ENCODE data around the gene SLC35B1. TPM values are rescaled to one million over a fixed set of nuclear protein-coding genes. Genes with fewer than 3 reads are reported as not detected.

Gene SLC35B1
- total and polyA plus RNA-seq, 2 of the 4 experiments (the other 2 are of a cell fraction), result 66.4 to 86.2 TPM

DNA sequence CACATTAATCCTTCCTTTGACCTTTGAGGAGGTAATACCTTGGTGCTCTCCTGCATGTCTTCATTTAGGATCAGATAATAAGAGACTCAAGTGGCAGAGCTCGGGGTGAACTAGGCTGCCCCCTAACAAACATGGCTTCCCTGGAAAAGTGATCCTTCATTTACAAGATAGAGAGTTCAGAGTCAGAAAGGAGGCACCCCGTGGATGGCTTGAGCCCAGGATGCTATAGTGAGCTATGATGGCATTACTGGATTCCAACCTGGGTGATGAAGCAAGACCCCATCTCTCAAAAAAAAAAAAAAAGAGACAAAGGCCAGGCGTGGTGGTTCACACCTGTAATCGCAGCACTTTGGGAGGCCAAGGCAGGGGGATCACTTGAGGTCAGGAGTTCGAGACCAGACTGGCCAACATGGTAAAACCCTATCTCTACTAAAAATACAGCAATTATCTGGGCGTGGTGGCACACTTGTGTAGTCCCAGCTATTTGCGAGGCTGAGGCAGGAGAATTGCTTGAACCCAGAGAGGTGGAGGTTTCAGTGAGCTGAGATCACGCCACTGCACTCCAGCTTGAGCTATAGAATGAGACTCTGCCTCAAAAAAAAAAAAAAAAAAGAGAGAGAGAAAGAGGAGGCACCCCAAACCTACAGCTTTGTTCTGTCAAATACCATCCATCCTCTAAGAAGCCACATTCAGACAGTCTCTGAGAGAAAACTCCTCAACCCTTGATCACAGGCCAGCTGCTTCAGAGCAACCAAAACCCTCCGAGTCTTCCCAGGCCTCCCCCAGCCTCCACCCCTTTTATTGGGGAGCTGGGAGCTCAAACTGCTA is 48.8 kb upstream of the SLC35B1 start:
- Histone ChIP-seq H4K91ac (ENCODE audit: insufficient read depth, low read depth, low read length) (no peak overlapping the region), H3K27me3 (ENCODE audit: control insufficient read depth, insufficient read depth, low read length) (peaks cover 3% of the 10 kb centered on the region), H3K9ac (ENCODE audit: low read depth, low read length) (no peak overlapping the region), H4K8ac (ENCODE audit: low read depth in 2 of 2, low read length in 2 of 2) (no peak overlapping the region), H2BK15ac (ENCODE audit: low read depth, low read length) (no peak overlapping the region), H3K9me3 (ENCODE audit: control insufficient read depth, insufficient read depth, low read length) (no peaks in the 10 kb centered on the region), H2BK120ac (ENCODE audit: low read depth, low read length) (no peak overlapping the region), H2AFZ (replicated peaks; ENCODE audit: low read length, poor library complexity) (no peak overlapping the region), H3K27ac (ENCODE audit: insufficient read depth, low read length) (no peak overlapping the region), H3K4me2 (ENCODE audit: low read depth, low read length) (no peak overlapping the region), H3K18ac (ENCODE audit: low read depth, low read length) (no peak overlapping the region), H3K36me3 (ENCODE audit: control insufficient read depth, insufficient read depth, low read length) (no peaks in the 10 kb centered on the region), H3K14ac (replicated peaks; ENCODE audit: low read depth, low read length) (no peak overlapping the region), H2AK9ac (replicated peaks; ENCODE audit: low read depth, low read length, poor library complexity) (no peak overlapping the region), H3K23ac (ENCODE audit: low read depth, low read length) (no peak overlapping the region), H4K20me1 (ENCODE audit: insufficient read depth, low read length) (no peaks in the 10 kb centered on the region), H3K9me1 (ENCODE audit: insufficient read depth, low read length) (no peaks in the 10 kb centered on the region), H3K4me1 (ENCODE audit: control insufficient read depth, insufficient read depth, low read length) (no peaks in the 10 kb centered on the region), H2AK5ac (ENCODE audit: low read depth, low read length) (no peak overlapping the region), H3K79me1 (ENCODE audit: low read depth in 1 of 2, low read length in 2 of 2) (no peaks in the 10 kb centered on the region), H3K56ac (ENCODE audit: extremely low read depth, insufficient read depth, low read length) (no peak overlapping the region), H2BK5ac (ENCODE audit: low read depth, low read length, poor library complexity, severe bottlenecking) (no peak overlapping the region), H3K4me3 (ENCODE audit: insufficient read depth, low read depth, low read length) (no peak overlapping the region), H4K5ac (ENCODE audit: low read depth, low read length) (no peak overlapping the region), H3K4ac (ENCODE audit: low read depth, low read length) (no peak overlapping the region), H2BK20ac (ENCODE audit: low read depth, low read length) (no peak overlapping the region)
- TF ChIP-seq FOS (IDR thresholded peaks at IDR 0.05; ENCODE audit: low read depth, low read length) (no peak), CEBPB (IDR thresholded peaks at IDR 0.05; ENCODE audit: low read depth, low read length) (no peak), CHD1 (IDR thresholded peaks at IDR 0.05; ENCODE audit: low read depth, low read length) (no peak), SMC3 (IDR thresholded peaks at IDR 0.05; ENCODE audit: low read depth, low read length) (no peak)
- TF ChIP-seq, protein P1, sequence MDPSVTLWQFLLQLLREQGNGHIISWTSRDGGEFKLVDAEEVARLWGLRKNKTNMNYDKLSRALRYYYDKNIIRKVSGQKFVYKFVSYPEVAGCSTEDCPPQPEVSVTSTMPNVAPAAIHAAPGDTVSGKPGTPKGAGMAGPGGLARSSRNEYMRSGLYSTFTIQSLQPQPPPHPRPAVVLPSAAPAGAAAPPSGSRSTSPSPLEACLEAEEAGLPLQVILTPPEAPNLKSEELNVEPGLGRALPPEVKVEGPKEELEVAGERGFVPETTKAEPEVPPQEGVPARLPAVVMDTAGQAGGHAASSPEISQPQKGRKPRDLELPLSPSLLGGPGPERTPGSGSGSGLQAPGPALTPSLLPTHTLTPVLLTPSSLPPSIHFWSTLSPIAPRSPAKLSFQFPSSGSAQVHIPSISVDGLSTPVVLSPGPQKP (IDR thresholded peaks at IDR 0.05; ENCODE audit: borderline replicate concordance, low read depth, low read length), result no peak
- POLR2A ChIA-PET (ENCODE audit: unreplicated experiment), result no interaction called here
- DNase-seq, result no peak
- in situ Hi-C loops (cut with MboI; ENCODE audit: low sequenced_read_pairs), result no loop called here
- CTCF ChIA-PET, result interaction anchor here (0.5 to 0.6 kb wide), 2 partner anchors 30 to 95 kb away, joined by 3 to 5 read pairs; no protein-coding TSS in a partner anchor
- no peak for ATAC-seq (ENCODE audit: low read depth)
- dilution Hi-C loops (cut with HindIII; ENCODE audit: low sequenced_read_pairs, unreplicated experiment), result no loop called here
- no TSS peak for BruUV-seq (replicated peaks)
- WGBS, 2 experiments (ENCODE audit: extremely low coverage in 2 of 2, insufficient read length in 1 of 2), result no CpG with 5 or more reads among the region's 9 CpGs
- intact Hi-C loops (cut with micrococcal nuclease), result no loop called here
